ENCODE measurements around the gene CNTNAP2. TPM values are rescaled to one million over a fixed set of nuclear protein-coding genes. Genes with fewer than 3 reads are reported as not detected.

The CNTNAP2 gene
- total and polyA plus RNA-seq, 2 of the 4 experiments (the other 2 are of a cell fraction), result not detected

DNA sequence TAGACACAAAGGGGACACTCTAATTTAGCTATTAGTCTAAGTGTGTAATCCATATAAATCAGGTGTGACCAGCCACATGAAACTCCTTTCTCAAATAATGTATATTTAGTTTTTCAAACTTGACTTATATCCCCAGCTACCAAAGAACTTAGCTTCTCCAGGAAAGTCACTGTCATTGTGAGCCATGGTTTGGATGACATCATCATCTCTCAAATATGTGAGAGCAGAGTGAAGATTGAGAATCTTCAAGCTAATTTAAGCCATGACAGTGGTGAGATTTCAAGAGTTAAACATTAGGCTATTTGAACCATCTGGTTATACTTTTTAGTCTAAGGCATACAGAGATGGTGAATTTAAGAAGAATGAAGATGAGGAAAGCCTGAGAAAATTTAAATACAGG lies 1165.6 kb downstream of the CNTNAP2 start:
- ChIA-PET CTCF (no interaction called here), POLR2A (ENCODE audit: unreplicated experiment) (no interaction called here)
- no peak overlapping the region for H3K23ac ChIP-seq (ENCODE audit: low read depth, low read length)
- no peaks in the 10 kb centered on the region for H3K9me1 ChIP-seq (ENCODE audit: insufficient read depth, low read length)
- H3K79me1 ChIP-seq (ENCODE audit: low read depth in 1 of 2, low read length in 2 of 2), result no peaks in the 10 kb centered on the region
- H3K9ac ChIP-seq (ENCODE audit: low read depth, low read length), result no peak overlapping the region
- H2BK15ac ChIP-seq (ENCODE audit: low read depth, low read length), result no peak overlapping the region
- no TSS peak for BruUV-seq (replicated peaks)
- no peaks in the 10 kb centered on the region for H3K27me3 ChIP-seq (ENCODE audit: control insufficient read depth, insufficient read depth, low read length)
- no peak overlapping the region for H2BK20ac ChIP-seq (ENCODE audit: low read depth, low read length)
- no peak overlapping the region for H2BK5ac ChIP-seq (ENCODE audit: low read depth, low read length, poor library complexity, severe bottlenecking)
- ATAC-seq (ENCODE audit: low read depth), result no peak
- H3K4me3 ChIP-seq (ENCODE audit: insufficient read depth, low read depth, low read length), result no peak overlapping the region
- H2BK120ac ChIP-seq (ENCODE audit: low read depth, low read length), result no peak overlapping the region
- no peak overlapping the region for H3K14ac ChIP-seq (replicated peaks; ENCODE audit: low read depth, low read length)
- no peaks in the 10 kb centered on the region for H3K9me3 ChIP-seq (ENCODE audit: control insufficient read depth, insufficient read depth, low read length)
- no peaks in the 10 kb centered on the region for H3K36me3 ChIP-seq (ENCODE audit: control insufficient read depth, insufficient read depth, low read length)
- no peak overlapping the region for H3K18ac ChIP-seq (ENCODE audit: low read depth, low read length)
- no peak for DNase-seq
- no peak overlapping the region for H3K4ac ChIP-seq (ENCODE audit: low read depth, low read length)
- no peak overlapping the region for H3K27ac ChIP-seq (ENCODE audit: insufficient read depth, low read length)
- no peak overlapping the region for H2AFZ ChIP-seq (replicated peaks; ENCODE audit: low read length, poor library complexity)
- intact Hi-C loops (cut with micrococcal nuclease), result no loop called here
- dilution Hi-C loops (cut with HindIII; ENCODE audit: low sequenced_read_pairs, unreplicated experiment), result no loop called here
- H3K56ac ChIP-seq (ENCODE audit: extremely low read depth, insufficient read depth, low read length), result no peak overlapping the region
- no peak overlapping the region for H4K5ac ChIP-seq (ENCODE audit: low read depth, low read length)
- H2AK9ac ChIP-seq (replicated peaks; ENCODE audit: low read depth, low read length, poor library complexity), result no peak overlapping the region
- in situ Hi-C loops (cut with MboI; ENCODE audit: low sequenced_read_pairs), result no loop called here
- no peak overlapping the region for H4K91ac ChIP-seq (ENCODE audit: insufficient read depth, low read depth, low read length)
- H3K4me1 ChIP-seq (ENCODE audit: control insufficient read depth, insufficient read depth, low read length), result no peaks in the 10 kb centered on the region
- TF ChIP-seq, protein P1, sequence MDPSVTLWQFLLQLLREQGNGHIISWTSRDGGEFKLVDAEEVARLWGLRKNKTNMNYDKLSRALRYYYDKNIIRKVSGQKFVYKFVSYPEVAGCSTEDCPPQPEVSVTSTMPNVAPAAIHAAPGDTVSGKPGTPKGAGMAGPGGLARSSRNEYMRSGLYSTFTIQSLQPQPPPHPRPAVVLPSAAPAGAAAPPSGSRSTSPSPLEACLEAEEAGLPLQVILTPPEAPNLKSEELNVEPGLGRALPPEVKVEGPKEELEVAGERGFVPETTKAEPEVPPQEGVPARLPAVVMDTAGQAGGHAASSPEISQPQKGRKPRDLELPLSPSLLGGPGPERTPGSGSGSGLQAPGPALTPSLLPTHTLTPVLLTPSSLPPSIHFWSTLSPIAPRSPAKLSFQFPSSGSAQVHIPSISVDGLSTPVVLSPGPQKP (IDR thresholded peaks at IDR 0.05; ENCODE audit: borderline replicate concordance, low read depth, low read length), result no peak
- no peak for TF ChIP-seq POLR2A (IDR thresholded peaks at IDR 0.05; ENCODE audit: low read depth, low read length)
- no peak for TF ChIP-seq SMC3 (IDR thresholded peaks at IDR 0.05; ENCODE audit: low read depth, low read length)
- TF ChIP-seq FOS (IDR thresholded peaks at IDR 0.05; ENCODE audit: low read depth, low read length), result no peak
- no peak for TF ChIP-seq CHD1 (IDR thresholded peaks at IDR 0.05; ENCODE audit: low read depth, low read length)
- no peak for TF ChIP-seq RAD21 (IDR thresholded peaks at IDR 0.05; ENCODE audit: low read length)
- TF ChIP-seq MAFK (IDR thresholded peaks at IDR 0.05; ENCODE audit: low read depth, low read length), result no peak
- no peak for TF ChIP-seq CEBPB (IDR thresholded peaks at IDR 0.05; ENCODE audit: low read depth, low read length)
- no peak for TF ChIP-seq RFX5 (IDR thresholded peaks at IDR 0.05; ENCODE audit: low read depth, low read length)
- TF ChIP-seq, protein P2, sequence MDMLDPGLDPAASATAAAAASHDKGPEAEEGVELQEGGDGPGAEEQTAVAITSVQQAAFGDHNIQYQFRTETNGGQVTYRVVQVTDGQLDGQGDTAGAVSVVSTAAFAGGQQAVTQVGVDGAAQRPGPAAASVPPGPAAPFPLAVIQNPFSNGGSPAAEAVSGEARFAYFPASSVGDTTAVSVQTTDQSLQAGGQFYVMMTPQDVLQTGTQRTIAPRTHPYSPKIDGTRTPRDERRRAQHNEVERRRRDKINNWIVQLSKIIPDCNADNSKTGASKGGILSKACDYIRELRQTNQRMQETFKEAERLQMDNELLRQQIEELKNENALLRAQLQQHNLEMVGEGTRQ (IDR thresholded peaks at IDR 0.05; ENCODE audit: low read depth, low read length), result no peak
- no peak for TF ChIP-seq MAZ (IDR thresholded peaks at IDR 0.05; ENCODE audit: borderline replicate concordance, low read depth, low read length)
- TF ChIP-seq RCOR1 (IDR thresholded peaks at IDR 0.05; ENCODE audit: insufficient replicate concordance, low read length), result no peak
- no peak for TF ChIP-seq BHLHE40 (IDR thresholded peaks at IDR 0.05; ENCODE audit: low read depth, low read length)
- no peak overlapping the region for H3K4me2 ChIP-seq (ENCODE audit: low read depth, low read length)
- H4K20me1 ChIP-seq (ENCODE audit: insufficient read depth, low read length), result no peaks in the 10 kb centered on the region
- no peak overlapping the region for H4K8ac ChIP-seq (ENCODE audit: low read depth in 2 of 2, low read length in 2 of 2)
- H2AK5ac ChIP-seq (ENCODE audit: low read depth, low read length), result no peak overlapping the region
